HG03558 (cell line): Measurements from ENCODE around the gene RPL10.

ENCODE experiments used
- ATAC-seq: cut with Tn5 transposase; IDR thresholded peaks from one replicate; pipeline ENCODE4 v1.9.1; 2021; ENCODE audit warnings: moderate number of reproducible peaks; ENCODE audit not compliant: unreplicated experiment; ENCODE audit errors: extremely low read depth

RPL10 gene

DNA sequence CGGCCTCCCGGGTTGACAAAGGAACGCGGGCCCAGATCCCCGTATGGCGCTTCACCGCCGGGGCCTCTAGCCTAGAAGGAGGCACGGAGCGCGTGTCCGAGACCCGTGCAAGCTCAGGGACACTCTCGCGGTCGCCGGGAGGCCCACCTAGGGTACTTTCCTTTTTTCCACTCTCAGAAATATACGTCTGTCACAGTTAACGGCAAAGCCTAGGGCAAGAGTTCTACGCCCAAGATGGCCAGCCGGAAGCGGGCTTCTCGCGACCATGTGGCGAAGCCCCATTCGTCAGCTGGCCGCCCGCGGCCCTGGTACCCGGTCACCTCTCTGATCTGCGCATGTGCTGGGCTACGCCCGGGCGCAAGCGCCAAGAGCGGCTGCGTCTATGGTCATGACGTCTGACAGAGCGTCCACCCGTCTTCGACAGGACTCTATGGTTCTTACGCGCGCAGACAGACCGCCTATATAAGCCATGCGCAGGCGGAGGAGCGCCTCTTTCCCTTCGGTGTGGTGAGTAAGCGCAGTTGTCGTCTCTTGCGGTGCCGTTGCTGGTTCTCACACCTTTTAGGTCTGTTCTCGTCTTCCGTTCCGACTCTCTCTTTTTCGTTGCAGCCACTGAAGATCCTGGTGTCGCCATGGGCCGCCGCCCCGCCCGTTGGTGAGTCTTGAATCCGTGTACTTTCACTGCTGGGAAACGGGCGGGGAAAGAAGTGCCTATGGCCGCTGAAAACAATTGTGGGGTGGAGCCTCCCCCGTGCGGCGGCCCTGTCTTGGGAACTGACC is at the start of gene RPL10:
RPL10 (plus strand) TSS at position 490 of the 780 bp plus-strand sequence; CDS start at position 633, 143 bp downstream.
- peak; percentile 61 for ATAC-seq

DNA sequence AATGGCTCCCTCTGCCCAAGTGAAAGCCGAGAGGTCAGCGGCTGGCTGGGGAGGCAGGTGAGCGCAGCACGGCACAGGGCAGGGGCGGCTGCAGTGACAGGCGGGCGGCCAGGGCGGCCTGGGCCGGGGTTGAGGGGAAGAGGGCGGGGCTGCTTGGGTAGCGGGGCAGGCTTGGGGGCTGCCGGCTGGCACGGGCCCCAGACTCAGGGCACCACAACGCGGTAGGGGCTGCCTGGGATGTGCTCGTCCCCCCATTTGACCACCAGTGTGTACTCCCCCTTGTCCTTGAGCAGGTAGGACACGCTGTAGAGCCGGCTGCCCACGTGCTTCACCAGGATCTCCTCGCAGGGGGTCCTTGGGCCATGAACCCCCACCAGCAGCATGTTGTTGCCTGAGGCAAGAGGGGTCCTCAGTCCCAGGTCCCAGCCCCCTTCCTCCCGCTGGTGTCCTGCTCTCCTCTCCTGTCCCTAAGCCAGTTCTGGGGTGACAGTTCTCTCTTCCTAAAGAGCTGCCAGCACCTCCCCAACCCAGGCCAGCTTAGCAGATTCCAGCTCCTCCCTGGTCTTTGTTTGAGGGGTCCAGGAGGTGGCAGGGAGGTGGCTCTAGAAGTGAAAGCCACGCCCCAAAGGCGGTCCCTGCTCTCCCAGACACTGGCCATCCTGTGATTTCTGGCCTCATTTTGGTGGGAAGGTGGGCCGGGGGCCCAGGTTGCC is 49.4 kb upstream of the RPL10 start:
- ATAC-seq, result no peak

DNA sequence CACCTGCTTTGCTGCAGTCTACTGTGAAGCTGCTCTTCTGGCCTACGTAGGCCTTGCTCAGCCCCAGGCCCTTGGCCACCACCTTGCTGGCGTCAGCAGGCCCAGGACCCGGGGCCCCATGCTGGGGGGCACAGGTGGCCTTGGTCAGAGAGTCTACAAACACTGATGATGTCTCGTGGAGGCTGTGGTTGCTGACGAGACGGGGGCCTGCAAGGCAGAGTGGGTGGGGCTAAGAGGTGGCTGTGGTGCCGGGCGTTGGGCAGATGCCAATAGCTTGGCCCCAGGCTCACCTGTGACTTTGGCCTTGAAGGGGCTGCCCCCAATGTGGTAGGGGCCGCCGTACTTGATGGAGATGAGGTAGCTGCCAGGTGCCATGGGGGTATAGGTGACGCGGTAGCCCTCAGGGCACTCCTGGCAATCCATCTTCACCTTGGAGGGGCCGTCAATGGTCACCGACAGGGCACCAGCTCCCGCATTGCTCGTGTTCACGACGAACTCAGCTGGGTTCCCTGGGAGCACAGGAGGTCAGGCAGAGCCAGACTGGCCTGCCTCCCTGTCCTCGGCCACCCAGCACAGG is 48.7 kb upstream of the RPL10 start:
- no peak for ATAC-seq

DNA sequence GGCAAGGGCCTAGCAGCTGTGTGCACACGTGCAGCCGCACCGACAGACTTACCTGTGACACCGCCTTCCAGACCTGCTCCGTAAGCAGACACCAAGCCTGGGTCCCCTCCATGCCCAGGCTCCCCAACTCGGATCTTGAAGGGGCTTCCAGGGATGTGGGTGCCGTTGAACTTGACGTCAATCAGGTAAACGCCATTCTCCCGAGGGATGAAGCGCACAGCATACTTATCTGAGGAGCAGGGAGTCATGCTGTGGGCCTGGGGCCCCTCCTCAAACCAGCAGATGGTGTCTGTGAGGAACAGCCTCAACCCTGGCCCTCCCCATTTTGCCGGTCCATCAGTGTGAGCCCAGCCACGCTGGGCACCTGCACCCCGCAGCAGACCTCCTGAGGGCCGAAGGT is 48.2 kb upstream of the RPL10 start:
- no peak for ATAC-seq

DNA sequence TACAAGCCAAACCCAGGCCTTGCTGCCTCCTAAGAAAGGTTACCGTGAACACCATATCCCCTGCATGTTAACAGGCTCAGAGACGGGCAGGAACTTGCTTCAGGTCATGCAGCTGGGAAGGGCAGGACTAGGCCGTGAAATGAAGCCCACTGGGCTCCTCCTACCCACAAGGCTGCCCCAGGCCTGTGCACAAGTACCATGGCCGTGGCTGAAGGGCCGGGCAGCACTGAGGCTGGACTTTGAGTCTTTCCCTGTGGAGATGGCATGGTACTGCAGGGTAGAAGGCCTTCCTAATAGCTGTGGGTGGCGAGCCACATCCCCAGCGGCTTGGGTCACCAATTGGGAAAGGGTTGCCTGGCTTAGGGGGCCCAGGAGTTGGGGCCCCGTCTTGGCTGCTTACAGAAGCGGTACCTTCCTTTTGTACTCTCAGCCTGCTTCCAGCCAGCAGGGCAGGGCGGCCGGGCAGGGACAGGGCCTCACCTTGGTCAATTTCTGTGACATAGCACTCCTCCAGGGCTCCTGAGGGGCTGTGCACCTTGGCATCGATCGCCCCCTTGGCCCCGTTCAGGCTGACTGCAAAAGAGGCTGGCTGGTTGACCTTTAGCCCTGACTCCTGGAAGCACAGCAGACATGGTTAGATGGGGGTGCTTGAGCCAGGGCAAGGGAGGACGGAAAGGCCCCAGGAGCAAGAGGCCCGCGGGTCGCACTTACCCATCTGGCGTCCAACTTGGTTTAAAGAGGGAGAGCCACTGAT is 47.6 kb upstream of the RPL10 start:
- no peak for ATAC-seq

DNA sequence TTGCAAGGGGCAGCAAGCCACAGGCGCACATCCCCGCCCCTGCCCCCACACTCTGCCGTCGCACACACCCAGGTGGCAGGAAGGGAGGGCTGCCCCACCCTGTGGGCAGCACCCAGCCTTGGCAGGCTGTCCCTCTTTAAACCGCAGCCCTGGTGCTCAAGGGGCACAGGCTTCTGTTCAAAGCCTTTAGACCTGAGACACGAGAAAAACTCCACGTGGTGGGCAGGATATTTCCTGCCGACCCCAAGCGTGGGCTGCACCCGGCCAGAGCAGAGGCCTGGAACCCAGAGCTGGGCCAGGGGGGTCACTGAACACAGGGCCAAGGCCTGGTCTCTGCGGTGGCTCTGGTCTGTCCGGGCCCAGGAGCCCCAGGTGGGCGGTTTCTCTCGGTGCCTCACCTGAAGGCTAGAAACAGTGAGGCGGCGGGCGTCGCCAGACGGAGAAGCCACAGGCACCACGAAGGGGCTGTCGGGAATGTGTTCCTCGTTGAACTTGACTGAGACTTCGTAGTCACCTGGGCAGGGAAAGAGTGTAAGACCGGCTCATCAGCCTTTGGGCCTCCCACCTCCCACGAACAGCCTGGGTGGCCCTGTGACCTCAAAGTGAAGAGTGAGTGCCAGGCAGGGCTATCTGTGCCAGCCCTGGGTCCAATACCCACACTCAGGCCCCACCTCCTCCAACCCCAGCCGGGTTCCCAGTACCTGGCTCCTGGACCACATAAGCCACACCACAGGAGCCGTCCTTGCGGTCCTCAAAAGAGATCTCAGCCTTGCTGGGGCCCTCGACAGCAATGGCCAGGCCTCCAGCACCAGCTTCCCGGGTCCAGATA is 46.8 kb upstream of the RPL10 start:
- ATAC-seq, result no peak

DNA sequence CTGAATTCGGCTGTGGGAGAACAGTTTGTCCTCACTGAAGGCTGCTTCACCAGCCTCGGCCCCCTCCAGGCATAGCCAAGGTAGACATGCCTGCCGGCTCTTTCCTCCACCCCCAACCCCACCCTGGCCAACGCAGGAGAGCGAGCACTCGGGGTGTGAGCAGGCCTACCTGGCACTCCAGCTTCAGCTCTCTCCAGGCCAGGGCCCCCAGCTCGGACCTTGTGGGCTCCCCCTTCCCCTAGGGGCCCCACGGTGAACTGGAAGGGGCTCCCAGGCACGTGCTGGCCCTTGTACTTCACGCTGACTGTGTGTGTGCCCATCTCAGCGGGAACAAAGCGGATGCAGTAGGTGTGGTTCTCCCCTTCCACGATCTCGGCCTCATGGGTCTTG is 46.2 kb upstream of the RPL10 start:
- no peak for ATAC-seq

DNA sequence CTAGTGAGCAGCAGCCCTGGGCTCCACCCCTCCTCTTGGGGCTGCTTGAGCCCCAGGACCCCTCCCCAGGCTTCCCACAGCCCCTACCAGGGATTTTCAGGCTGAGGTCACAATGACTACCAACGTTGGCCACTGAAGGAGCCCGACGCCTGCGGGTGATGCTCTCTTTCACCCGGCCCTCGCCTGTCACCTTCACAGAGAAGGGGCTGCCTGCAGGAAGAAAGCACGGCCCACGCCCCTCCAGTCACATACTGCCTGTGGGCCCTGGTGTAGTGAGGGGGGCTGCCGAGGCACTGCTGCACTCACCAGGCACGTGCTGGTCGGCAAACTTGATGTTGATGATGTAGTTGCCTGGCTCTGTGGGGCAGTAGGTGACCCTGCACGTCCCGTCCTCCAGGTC is 45.7 kb upstream of the RPL10 start:
- ATAC-seq, result no peak

DNA sequence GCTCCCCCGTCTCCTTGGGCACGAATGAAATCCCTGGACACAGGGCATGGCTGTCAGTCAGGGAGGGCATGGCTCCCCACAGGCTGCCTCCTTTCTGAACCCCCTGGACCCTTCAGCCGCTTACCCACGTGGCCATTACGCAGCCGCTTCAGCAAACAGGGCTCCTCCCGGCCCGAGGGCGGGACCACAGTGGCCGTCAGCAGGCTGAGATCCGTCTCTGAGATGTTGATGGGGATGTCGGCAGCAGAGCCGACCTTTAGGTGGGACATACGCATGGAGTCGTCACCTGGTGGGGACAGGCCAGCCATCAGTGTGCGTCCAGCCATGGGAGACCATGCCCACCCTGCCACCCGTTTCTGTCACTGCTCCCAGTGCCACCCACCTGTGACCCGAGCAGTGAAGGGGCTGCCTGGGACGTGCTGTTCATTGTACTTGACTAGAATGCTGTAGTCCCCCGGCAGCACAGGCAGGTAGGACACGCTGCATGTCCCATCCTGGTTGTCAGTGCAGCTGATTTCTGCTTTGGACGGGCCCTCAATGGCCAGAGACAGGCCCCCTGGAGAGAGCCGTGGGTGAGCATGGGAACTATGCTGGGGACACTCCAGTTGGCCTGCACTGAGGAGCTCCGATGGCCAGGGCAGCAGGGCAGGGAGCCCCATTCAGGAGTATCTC is 44.9 kb upstream of the RPL10 start:
- no peak for ATAC-seq

DNA sequence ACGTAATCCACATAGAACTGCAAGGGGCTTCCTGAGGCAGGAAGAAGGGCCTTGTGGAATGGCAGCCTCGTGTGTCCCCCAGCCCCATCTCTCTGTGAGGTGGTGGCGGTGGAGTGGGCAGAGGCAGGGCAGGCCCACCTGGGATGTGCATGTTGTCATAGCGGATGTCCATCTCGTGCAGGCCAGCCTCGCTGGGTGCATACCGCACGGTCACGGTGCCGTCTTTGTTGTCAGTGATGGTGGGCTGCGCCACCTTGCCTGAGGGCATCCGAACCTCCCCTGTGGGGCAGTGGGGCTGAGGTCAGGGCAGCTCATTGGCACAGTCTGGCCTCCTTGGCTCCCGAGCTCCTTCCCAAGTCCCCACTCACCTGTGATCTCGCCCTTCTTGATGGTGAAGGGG is 44.2 kb upstream of the RPL10 start:
- no peak for ATAC-seq

DNA sequence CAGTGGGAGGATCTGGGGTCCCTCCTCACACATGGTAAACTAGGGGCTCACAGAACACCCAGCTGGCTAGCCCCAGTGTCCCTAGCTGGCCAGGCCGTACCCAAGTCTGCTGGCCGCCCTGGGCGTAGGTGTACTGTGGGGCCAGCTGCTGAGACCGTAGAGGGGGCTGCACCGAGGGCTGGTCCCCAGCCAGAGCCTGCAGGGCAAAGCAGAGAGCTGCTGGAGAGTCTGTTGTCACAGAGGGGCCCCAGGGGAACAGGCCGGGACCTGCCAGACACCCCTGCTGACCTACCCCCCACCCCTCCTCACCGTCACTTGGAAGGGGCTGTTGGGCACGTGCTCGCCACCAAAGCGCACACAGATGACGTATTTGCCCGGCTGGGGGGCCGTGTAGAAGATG is 43.7 kb upstream of the RPL10 start:
- ATAC-seq, result no peak

DNA sequence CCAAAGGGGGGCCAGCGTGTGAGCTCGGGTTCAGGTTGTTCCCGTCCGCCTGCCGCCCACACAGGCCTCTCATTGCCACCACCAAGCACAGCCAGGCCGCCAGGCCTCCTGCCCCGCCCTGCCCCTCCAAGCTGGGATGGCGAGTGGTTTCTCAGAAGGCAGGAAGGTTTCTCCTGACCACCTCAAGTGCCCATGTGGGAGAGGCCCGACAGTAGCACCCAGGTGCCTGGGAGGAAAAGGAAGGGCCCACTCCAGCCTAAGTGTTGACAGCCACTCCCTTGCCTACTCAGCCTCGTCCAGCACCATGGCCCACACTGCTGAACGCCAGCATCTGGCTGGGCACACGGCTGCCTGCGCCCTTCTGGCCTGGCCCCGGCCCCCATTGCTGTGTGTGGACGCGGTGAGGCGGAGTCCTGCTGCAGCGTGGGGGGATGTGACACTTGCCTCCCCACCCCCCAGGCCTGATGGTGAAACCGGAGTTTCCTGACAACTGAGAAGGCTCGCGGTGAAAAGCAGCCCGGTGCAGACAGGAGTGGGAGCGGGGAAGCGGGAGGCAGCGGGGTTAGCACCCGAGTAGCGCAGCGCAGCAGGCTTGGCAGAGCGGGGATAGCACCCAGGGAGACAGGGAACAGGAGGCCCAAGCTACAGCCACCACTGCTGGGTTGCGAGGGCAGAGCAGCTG is 42.9 kb upstream of the RPL10 start:
- no peak for ATAC-seq

DNA sequence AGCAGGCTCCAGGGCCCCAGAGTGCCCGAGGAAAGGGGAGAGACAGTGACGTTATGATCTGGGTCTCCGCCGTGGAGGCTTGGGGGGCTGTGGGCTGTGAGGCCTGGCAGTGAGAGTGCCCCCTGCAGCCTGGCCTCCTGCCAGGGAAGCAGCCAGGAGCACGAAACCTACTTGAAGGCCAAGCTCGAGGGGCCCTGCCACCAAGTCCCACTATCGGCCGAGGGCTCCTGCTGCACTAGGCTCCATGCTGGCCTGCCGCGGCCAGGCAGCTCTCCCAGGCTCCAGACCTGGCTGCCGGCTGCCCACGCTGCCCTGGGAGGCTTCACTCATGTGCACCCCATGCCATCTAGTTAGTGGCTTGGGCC is 42.4 kb upstream of the RPL10 start:
- ATAC-seq, result no peak

DNA sequence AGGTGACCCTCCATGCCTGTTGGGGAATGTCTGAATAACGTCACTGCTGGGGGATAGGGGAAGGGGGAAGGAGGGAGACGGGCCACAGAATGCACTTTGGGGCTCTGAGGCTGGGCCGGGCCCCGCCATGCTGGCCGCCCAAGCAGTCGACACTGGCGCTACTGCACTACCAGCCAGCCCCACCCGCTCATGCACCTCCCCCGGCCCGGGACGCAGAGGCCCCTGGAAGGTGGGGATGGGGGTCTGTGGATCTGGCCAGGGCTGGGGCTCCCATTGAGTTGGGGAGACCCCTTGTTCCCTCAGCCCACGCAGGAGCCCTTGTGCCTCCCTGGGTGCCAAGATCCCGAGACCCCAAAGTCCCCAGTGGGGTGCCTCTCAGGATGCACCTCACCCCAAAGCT is 41.6 kb upstream of the RPL10 start:
- no peak for ATAC-seq

DNA sequence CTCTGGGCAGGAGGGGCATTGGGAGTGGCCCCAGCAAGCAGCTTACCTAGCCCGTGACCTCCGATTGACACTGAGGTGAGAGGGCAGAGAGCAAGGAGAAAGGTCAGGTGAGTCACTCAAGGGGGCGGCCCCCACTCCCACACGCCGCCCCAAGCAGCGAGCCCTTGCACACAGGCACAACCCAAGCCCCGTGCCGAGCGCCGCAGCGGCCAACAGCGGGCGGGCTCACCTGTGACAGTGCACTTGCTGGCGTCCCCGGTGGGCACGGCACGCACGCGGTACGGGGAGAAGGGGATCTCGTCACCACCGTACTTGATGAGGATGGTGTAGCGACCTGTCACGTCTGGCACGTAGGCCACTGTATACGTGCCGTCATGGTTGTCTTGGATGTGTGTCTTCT is 41.0 kb upstream of the RPL10 start:
- no peak for ATAC-seq

DNA sequence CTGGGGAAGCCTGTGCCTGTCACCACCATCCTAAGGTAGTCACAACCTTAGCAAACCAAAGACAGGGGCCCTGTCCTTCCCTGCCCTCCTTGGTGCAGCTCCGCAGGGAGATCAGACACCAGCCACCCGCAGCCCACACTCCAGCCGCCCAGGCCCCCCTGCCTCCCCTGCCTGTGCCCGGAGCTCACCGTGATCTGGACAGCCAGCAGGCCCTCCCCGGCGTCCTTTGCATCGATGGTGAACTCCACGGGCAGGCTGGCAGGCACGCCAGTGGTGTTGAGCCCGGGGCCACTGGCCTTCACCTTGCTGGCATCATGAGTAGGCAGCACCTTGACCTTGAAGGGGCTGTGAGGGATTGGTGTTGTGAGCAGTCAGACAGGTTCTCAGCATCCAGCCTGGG is 40.2 kb upstream of the RPL10 start:
- ATAC-seq, result no peak

DNA sequence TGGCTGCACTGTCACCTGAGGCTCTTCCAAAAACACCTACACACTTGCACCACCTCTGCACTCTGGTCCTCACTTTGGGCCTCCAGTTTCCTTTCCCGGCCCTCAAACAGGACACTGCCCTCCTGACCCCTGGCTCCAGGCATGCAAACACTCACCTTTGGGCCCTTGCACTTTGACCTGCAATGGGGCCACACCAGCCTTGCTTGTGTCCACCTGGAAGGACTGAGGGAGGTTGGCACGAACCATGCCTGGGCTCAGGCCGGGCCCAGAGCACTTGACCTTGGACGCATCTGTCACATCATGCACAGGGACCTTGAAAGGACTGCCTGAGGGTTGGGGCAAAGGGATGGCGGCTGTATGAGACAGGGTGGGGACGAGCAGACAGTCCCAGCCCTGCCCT is 39.3 kb upstream of the RPL10 start:
- ATAC-seq, result no peak

DNA sequence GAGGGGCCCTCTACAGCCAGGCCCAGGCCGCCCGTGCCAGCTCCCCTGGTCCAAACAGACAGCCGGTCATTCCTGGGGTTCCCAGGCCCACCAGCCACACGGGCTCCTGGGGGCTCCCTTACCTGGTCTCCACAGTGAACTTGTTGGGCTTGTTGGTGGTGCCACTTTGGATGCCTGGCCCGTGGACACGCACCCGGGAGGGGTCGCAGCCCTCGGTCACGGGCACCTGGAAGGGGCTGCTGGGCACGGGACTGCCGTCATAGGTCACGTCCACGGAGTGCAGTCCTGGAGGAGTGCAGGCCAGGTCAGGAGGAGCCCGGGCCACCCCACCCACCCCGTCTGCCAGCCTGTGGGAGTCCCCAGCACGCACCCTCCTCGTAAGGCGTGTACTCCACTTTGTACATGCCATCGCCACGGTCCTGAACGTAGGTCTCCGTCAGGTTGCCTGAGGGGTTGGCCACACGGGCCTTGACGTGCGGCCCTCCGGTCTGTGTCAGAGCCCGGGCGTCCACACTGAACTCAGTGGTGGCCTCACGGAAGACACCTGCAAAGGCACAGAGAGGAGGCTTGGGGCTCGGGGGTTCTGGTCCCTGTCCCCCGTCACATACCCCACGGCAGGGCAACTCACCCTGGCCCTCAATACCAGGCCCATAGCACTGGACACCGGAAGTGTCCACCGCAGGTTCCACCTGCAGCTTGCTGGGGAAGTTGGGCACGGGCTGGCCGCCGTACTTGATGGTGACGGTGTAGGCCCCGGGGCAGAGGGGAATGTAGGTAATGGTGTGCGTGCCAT is 38.6 kb upstream of the RPL10 start:
- ATAC-seq, result no peak
